HG03196 (cell line): ENCODE data around the gene AGBL3.
A peak's percentile ranks its signal among the peaks of the same experiment; 100 is the strongest.
"Not testable (repeated sequence)": the region's sequence is repeated elsewhere in the genome, so short reads cannot be mapped to it uniquely, and the experiment has no call there.

Experiments used
- ATAC-seq: cut with Tn5 transposase; IDR thresholded peaks from one replicate; pipeline ENCODE4 v1.9.1; 2021; ENCODE audit not compliant: unreplicated experiment

The AGBL3 gene

GRCh38 chr7:135166338-135166990 is 180.2 kb downstream of the AGBL3 start:
- ATAC-seq = no peak

DNA sequence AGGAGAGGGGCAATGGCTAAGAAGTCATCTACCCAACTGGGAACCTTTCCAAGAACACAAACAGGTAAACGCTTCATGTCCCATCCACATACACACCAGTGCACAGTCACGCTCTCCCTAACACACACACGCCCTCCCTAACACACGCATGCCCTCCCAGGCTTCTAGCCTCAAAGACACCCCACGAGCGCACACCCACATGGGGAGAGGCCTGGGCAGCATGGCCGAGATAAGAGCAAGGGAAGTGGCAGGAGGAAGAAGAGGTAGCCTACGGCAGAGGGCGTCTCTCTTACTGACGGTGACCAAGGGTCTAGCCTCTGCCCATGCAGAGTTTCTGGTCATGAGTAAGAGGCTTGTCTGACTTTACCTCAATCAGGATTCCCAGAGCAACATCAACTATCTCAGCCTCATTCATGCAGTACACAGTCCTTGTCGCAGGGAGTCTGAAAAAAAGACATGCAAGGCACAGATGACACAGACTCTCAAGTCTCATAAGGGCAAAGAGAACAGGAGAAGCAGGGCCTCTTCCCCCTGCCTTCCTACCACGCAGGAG is 181.1 kb downstream of the AGBL3 start:
- ATAC-seq = no peak

DNA sequence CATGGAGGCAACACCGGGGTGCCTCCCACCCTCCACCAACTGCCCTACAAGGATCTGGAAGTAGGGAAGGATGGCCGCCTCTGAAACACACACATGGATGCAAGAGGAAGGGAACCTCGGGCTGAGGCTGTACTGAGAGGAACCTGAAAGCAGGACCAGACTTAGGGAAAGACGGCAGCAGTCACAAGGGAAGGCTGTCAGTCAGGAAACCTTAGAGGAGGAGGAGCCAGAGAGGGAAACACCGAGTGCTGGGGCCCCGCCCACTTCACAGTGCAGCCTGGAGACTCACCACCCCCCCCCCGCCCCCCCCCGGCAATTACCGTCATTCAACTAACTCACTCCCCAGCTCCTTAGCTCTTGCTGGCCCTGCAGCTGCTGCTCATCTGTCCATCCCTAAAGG is 181.7 kb downstream of the AGBL3 start:
- ATAC-seq = no peak

GRCh38 chr7:135168489-135169140 is 182.3 kb downstream of the AGBL3 start:
- ATAC-seq = no peak

GRCh38 chr7:135169141-135169963 is 183.0 kb downstream of the AGBL3 start:
- peak; percentile 27 for ATAC-seq

- ATAC-seq = no peak
Observed at GRCh38 chr7:135169964-135170273, 183.6 kb downstream of the AGBL3 start.

- ATAC-seq = peak; percentile 78
Observed at GRCh38 chr7:135170274-135170997, 184.1 kb downstream of the AGBL3 start, which contains the start of gene CYREN. CYREN (minus strand) TSS chr7:135170707; CDS start chr7:135168922, 1,785 bp downstream.

DNA sequence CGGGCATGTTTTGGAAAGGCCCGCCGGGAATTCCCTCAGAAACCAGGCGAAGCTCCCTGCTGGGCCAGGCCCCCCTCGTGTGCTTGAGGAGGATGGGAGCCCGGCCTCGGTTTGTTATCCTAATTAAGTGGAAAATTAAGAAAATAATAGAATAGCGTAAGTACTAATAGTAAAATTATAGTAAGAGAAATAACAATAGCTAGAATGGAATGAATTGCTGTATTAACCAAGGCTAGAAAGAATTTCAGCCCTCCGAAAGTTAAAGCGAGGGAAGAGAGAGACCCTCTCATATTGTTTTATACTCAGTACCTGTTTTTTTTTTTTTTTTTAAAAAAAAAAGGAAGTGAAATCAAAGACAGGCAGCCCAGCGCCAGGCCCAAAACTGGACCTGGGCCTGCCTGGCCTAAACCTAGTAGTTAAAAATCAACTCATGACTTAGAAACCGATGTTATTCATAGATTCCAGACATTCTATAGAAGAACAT is 184.7 kb downstream of the AGBL3 start:
- peak; percentile 29 for ATAC-seq

- not testable (repeated sequence) for ATAC-seq
Observed at GRCh38 chr7:135171581-135172291, 185.4 kb downstream of the AGBL3 start.

- ATAC-seq = not testable (repeated sequence)
Observed at GRCh38 chr7:135173916-135174315, 187.6 kb downstream of the AGBL3 start.

DNA sequence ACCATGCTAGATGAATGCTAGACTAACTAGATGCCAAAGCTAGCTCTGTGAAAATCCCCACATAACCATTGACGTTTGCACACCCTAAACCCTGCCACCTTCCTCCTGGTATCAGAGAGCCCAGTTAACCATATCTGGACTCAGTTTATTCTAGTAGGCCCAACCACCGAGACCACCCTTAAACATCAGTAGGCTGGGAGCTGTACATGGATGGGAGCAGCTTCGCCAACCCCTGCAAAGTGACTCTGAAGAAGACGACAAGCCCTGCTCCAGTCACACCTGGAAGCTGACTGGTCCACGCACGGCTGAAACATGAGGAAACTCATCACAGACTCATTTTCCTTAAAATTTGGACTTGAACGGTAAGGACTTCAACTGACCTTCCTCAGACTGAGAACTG is 188.6 kb downstream of the AGBL3 start:
- ATAC-seq = no peak

DNA sequence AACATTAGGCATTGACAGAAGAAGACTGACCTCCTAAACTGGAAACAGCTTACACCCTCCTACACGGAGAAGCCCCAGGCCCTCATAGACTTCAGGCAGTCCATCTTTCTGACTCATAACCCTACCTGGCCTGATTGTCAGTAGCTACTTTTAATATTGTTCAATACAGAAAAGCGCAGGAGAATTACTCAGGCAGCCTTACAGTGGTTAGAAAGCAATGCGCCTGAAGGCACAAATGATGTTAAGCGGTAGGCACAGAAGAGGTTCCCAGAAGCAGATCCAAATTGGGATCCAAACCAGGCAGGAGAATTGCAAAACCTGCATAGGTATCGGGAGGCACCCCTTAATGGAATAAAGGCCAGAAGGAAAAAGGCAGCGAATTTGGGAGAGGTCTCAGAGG is 189.6 kb downstream of the AGBL3 start:
- no peak for ATAC-seq

DNA sequence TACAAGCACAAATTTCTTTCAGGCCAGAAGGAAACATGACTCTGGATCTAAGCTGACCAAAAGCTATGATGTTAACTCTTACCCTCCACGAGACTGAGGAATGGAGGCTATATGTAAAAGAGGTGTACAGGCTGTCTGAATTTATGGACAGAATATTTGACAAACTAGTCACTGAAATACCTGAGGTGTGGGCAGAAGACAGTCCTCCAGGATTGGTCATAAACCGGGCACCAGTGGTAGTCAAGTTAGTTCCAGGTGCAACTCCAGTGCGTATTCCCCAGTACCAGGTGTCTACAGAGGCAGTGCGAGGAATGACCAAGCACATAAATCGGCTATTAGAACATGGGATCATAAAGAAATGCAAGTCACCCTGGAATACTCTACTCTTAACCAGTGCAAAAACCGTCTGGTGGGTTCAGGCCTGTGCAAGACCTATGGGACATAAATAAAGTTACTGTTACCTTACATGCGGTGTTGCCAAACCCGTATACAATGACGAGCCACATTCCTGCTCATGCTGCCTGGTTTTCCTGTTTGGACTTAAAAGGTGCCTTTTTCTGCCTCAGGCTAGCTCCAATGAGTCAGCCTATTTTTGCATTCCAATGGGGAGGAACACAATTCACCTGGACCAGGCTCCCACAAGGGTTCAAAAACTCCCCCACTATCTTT is 190.9 kb downstream of the AGBL3 start:
- no peak for ATAC-seq

DNA sequence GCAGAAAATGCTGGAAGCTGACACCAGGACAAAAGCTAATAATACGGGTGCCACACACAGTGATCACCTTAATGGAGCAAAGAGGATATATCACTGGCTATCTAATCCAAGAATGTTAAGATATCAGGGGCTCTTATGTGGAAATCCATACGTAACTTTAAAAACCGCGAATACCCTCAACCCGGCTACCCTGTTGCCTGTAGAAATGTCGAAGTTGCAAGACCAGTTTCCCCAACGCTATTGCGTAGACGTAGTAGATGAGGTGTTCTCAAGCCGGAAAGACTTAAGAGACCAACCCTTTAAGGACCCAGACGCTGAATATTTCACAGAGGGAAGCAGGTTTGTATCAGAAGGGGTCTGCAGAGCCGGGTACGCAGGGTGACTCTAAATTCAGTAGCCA is 192.1 kb downstream of the AGBL3 start:
- ATAC-seq = no peak

DNA sequence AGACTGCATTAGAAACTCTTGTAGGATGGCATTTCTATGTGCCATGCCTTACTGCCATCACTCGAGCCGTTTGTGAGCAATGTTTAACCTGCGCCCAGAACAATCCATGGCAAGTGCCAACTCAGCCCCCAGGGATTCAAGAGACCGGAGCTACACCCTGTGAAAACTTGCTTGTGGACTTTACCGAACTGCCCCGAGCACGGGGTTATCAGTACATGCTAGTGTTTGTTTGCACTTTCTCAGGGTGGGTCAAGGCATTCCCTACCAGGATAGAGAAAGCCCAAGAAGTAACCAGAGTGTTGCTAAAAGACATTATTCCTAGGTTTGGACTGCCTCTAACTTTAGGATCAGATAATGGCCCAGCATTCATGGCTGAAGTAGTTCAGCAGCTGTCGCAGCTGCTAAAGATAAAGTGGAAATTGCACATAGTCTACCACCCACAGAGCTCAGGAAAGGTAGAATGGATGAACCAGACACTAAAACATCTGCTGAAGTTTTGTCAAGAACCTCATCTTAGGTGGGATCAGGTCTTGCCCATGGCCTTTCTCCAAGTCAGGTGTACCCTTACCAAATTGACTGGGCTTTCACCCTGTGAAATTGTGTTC is 193.1 kb downstream of the AGBL3 start:
- ATAC-seq = no peak

DNA sequence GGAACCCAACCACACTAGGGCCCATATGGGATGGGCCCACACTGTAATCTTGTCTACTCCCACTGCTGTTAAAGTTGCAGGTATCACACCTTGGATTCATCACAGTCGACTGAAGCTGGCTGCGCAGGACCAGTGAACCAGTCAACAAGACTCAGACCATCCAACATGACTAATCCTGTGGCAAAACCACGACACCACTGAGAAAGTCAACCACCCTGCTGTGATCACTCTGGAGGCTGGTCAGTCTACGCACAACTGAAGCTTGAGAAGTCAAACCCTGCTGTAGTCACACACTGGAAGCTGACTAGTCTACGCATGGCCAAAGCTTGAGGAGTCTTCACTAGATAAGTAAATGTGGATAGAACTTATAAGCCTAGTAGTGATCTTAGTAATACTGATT is 193.8 kb downstream of the AGBL3 start:
- no peak for ATAC-seq

DNA sequence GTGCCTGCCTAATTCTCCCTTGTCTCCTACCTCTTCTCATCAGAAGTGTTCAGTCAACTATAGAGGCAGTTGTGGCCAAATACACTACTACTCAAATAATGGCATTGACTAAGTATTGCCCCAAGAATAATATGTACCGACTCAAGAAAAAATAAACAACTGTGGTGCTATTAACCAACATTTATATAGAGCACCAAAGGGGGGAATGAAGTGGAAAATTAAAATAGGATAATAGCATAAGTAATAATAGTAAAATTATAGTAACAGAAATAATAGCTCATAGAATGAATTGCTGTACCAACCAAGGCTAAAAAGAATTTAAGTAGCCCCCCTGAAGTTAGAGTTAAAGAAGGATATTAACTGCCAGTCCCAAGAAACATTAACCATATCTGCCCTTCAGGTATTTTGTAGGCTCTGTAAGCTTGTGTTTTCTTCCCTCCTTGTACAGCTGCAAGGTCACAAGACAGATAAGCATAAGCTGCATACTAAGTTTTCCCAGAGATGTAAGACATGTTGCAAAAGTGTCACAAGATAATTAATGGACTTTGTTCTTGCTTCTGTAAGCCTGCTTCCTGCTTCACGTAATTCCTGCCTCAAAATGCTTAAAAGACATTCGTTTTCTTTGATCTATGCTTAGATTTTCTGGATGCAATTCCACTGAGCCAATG is 195.1 kb downstream of the AGBL3 start:
- no peak for ATAC-seq

DNA sequence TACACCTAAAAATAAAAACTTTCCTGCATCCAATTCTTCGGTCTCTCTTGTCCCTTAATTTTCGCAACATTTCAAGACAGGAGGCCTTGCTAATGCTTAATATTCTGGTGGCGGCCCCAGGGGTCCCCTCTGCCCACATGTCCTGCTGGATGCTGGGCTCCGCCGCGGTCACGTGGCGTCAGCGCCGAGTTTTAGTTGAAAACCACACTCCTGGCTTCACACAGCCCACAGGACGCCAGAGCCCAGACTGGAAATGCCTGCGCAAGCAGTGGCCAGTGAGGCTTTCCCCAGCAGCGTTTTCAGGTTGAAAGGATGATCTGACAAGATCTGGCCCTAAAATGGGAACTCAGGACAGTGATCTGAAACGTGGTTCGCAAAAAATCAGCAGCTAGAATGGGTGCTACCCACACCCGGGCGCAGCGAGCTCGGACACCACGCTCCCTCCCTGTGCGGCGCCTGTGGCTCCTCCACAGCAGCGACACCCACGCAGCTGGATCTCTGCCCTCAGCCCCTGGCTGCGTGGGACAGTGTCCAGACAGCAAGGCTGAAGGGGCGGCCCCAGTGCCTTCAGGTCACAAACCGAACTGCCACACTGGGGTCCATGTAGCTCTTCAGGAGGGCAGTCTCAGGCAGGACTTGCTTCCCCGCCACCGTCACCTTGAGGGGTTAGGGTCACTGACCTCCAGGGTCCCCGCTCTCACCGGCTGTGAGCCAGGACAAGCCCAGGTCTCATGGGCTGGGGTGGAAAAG is 195.8 kb downstream of the AGBL3 start:
- no peak for ATAC-seq
